Glomerular visceral epithelial cell (primary cell): ENCODE measurements around the gene SRPK3.

Experiments used
- DNase-seq: peaks from one replicate; pipeline ENCODE4 v3.0.0-alpha.2; 2016; ENCODE audit errors: extremely low spot score

SRPK3 gene

GRCh38 chrX:153770601-153771414 is 10.0 kb upstream of the SRPK3 start:
- no peak for DNase-seq

GRCh38 chrX:153771415-153772315 is 9.2 kb upstream of the SRPK3 start:
- no peak for DNase-seq

GRCh38 chrX:153772316-153773217 is 8.3 kb upstream of the SRPK3 start:
- DNase-seq, result no peak

DNA sequence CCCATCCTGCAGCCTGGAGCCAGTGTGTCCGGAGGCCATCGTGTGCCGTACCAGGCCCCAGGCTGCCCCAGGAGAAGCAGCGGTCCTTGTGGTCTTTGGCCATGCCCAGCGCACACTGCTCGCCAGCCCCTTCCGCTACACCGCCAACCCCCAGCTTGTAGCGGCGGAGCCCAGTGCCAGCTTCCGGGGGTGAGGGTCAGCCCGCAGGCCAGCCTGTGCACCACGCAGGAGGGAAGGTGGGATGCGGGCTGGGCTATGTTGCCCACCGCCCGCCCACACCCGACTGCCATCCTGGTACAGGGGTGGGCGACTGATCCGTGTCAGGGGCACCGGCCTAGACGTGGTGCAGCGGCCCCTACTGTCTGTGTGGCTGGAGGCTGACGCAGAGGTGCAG is 7.6 kb upstream of the SRPK3 start:
- DNase-seq, result no peak

DNA sequence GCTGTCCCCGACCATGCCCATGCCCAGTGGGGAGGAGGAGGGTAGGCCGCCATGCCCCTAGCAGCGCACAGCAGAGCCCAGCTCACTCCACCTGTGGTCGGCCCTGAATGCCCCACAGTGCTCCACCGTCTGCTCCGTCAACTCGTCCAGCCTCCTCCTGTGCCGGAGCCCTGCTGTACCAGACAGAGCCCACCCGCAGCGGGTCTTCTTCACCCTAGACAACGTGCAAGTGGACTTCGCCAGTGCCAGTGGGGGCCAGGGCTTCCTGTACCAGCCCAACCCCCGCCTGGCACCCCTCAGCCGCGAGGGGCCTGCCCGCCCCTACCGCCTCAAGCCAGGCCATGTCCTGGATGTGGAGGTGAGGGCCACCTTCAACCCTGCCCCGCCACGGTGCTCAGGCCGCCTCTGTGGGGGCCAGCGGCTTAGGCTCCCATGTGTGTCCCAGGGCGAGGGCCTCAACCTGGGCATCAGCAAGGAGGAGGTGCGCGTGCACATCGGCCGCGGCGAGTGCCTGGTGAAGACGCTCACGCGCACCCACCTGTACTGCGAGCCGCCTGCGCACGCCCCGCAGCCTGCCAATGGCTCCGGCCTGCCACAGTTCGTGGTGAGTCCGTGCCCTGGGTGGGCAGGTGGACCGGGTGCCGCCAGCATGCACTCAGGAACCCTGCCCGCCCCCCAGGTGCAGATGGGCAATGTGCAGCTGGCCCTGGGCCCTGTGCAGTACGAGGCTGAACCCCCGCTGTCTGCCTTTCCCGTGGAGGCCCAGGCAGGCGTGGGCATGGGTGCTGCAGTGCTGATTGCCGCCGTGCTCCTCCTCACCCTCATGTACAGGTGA is 6.9 kb upstream of the SRPK3 start:
- no peak for DNase-seq

DNA sequence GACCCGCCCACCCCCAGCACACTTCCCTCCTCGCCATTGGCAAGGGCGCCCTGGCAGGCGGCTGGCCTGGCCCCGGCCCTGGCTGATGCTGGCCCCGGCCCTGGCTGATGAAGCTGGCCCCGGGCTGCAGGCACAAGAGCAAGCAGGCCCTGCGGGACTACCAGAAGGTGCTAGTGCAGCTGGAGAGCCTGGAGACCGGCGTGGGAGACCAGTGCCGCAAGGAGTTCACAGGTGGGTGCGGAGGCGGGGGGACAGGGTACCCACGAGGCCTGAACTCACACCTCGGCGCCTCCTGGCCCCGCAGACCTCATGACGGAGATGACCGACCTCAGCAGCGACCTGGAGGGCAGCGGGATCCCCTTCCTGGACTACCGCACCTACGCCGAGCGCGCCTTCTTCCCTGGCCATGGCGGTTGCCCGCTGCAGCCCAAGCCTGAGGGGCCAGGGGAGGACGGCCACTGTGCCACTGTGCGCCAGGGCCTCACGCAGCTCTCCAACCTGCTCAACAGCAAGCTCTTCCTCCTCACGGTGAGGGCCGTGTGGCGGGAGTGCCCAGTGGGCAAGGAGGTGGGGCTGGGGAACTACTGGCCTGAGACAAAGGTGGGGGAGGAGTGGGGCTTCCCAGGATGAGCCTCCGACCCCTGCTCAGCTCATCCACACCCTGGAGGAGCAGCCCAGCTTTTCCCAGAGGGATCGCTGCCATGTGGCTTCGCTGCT is 6.1 kb upstream of the SRPK3 start:
- no peak for DNase-seq

GRCh38 chrX:153775293-153776119 is 5.3 kb upstream of the SRPK3 start:
- no peak for DNase-seq

- DNase-seq, result no peak
Observed at GRCh38 chrX:153776120-153776599, 4.7 kb upstream of the SRPK3 start.

DNA sequence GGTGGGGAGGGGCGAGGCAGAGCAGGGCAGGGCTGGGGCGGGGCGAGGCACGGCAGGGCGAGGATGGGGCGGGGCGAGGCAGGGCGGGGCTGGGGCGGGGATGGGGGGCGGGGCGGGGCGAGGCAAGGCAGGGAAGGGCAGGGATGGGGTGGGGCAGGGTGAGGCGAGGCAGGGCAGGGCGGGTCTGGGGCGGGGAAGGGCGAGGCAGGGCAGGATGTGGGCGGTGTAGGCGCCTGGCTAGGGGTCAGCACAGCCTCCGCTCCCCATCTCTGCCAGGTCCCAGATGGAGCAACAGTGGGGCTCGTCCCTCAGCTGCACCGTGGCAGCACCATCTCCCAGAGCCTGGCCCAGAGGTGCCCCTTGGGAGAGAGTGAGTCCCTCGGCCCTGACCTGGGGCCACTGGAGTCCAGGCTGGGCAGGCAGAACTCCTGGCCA is 4.2 kb upstream of the SRPK3 start:
- no peak for DNase-seq

- no peak for DNase-seq
Observed at GRCh38 chrX:153777261-153778090, 3.4 kb upstream of the SRPK3 start.

DNA sequence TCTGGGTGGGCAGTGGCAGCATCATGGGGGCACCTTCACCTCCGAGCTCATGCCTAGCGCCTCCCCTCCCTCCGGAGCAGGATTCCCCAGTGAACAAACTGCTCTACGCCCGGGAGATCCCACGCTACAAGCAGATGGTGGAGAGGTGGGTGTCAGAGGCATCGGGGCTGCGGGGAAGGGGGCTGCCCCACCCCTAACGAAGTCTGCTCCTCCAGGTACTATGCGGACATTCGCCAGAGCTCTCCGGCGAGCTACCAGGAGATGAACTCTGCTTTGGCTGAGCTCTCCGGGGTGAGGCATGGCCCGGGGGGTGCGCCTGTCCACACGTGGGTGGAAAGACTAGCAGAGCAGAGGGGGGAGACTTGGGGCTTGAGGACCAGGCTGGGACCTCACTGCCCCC is 2.7 kb upstream of the SRPK3 start:
- DNase-seq, result no peak

DNA sequence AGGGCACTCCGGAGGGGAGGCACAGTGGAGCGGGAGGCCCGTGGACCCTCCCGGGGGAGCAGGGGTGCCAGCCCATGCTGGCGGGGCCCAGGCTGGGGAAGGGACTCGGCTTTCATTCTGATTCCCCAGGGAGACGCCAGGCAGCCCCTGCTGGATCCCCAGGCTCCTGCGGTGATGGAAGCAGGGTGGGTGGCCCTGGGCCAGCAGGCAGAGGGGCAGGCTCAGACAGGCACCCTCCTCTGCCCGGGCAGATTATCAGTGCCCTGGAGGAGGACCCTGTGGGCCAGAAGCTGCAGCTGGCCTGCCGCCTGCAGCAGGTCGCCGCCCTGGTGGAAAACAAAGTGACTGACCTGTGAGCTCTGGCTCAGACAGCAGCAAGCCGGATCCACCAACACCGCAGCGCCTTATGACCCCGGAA is 2.1 kb upstream of the SRPK3 start:
- no peak for DNase-seq

DNA sequence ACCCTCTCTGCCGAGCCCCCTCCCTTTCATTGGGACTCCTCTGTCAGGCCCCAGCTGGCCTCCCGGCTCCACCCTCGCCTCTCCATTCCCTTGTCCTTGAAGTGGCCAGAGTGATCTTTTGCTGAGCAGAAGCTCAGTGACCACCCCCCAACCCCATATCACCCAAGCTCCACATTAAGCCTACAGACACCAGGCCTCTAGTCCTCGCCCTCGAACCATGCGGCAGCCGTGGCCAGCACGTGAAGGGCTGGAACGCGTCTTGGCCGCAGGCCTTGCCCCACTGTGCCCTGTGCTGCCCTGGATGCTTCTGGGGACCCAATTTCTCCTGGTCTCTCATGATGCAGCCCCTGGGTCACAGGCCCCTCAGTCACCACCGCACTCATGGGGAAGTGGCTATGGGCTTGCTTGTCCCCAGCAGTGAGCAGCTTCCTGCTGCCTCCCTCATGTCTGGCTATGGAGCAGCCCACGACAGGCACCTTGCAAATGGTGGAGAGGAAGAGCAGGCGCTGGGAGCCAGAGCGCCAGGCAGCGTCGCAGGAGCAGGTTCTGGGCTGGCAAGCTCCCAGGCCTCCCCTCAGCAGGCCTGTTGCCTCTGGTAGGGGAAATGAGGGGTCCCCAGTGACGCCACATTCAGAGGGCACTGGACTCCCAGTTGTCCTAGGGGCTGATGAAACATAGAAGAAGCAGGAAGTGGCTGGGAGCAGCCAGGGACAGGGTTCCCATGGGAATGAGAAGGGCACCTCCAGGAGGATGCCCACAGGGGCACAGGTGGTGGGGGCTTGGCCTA is 757 bp upstream of the SRPK3 start:
- DNase-seq, result no peak

DNA sequence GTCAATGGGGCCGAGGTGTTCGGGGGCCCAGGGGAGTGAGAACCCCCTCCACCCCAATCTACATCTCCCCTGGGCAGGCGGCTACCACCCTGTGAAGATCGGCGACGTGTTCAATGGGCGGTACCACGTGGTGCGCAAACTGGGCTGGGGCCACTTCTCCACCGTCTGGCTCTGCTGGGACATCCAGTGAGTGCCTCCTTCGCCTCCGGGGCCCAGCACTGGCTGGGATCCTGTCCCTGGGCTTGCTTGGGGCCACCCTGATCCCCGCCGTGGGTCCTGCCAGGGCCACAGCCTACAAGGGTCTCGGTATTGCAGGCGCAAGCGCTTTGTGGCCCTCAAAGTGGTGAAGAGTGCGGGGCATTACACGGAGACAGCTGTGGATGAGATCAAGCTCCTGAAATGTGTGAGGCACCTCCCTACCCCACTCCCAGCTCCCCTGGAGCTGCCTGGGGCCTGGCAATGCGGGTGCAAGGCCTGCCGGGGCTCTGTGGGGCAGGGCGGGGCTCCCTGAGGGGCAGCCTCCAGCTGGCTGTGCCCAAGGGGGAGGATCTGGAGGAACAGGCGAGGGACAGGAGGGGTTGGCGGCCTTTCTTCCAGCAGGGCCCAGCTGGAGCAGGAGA is 697 bp downstream of the SRPK3 start:
- no peak for DNase-seq

- no peak for DNase-seq
Observed at GRCh38 chrX:153782313-153782712, 1.5 kb downstream of the SRPK3 start.

GRCh38 chrX:153782871-153783270 is 2.0 kb downstream of the SRPK3 start:
- DNase-seq, result no peak

DNA sequence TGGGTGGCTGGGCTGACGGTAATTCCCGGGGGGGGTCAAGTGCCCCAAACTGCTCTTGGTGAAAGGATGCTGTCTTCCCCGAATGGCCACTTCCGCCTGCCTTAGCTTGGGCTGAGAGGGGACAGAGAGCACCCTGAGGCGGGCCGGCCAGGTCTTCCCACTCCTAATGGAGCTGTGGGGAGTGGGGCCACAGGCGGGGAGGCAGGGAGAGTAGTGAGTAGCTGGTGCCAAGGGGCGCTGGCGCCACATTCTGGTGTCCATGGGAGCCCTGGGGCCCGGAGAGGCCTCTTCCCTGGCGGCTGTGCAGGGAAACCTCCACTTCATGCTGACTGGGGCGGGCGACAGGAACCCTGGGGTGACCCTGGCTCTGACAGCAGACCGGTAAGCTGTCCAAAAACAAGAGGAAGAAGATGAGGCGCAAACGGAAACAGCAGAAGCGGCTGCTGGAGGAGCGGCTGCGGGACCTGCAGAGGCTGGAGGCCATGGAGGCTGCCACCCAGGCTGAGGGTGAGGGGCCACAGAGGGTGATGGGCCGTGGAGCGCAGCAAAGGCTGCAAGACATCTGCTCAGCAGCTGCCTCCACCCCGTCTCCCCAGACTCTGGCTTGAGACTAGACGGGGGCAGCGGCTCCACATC is 2.7 kb downstream of the SRPK3 start:
- DNase-seq, result no peak
